HG03060 (cell line): ENCODE results near the gene ADGRG6.
"Not testable (repeated sequence)": the region's sequence is repeated elsewhere in the genome, so short reads cannot be mapped to it uniquely, and the experiment has no call there.

Source experiments
- ATAC-seq: cut with Tn5 transposase; IDR thresholded peaks from one replicate; pipeline ENCODE4 v1.9.1; 2021; ENCODE audit warnings: low read depth, moderate number of reproducible peaks; ENCODE audit not compliant: unreplicated experiment

Gene ADGRG6

GRCh38 chr6:142301651-142302391, at the start of gene ADGRG6:
ADGRG6 (plus strand) TSS chr6:142302007; CDS start chr6:142302330, 323 bp downstream.
- no peak for ATAC-seq

GRCh38 chr6:142254513-142254912, 47.3 kb upstream of the ADGRG6 start:
- ATAC-seq = no peak

- no peak for ATAC-seq
Observed at GRCh38 chr6:142255785-142256184, 46.0 kb upstream of the ADGRG6 start.

- ATAC-seq = no peak
Observed at GRCh38 chr6:142258305-142258704, 43.5 kb upstream of the ADGRG6 start.

GRCh38 chr6:142258757-142259156, 43.0 kb upstream of the ADGRG6 start:
- no peak for ATAC-seq

- ATAC-seq = no peak
Observed at GRCh38 chr6:142260748-142261147, 41.1 kb upstream of the ADGRG6 start.

GRCh38 chr6:142262231-142262630, 39.6 kb upstream of the ADGRG6 start:
- ATAC-seq = no peak

- ATAC-seq = no peak
Observed at GRCh38 chr6:142265476-142265875, 36.3 kb upstream of the ADGRG6 start.

- no peak for ATAC-seq
Observed at GRCh38 chr6:142266060-142266459, 35.7 kb upstream of the ADGRG6 start.

- no peak for ATAC-seq
Observed at GRCh38 chr6:142271476-142271875, 30.3 kb upstream of the ADGRG6 start.

GRCh38 chr6:142274656-142275055, 27.2 kb upstream of the ADGRG6 start:
- ATAC-seq = no peak

GRCh38 chr6:142275236-142276006, 26.4 kb upstream of the ADGRG6 start:
- ATAC-seq = no peak

- ATAC-seq = no peak
Observed at GRCh38 chr6:142276256-142276655, 25.6 kb upstream of the ADGRG6 start.

GRCh38 chr6:142279350-142280180, 22.2 kb upstream of the ADGRG6 start:
- ATAC-seq = no peak

- no peak for ATAC-seq
Observed at GRCh38 chr6:142280265-142280664, 21.5 kb upstream of the ADGRG6 start.

- ATAC-seq = no peak
Observed at GRCh38 chr6:142280927-142281326, 20.9 kb upstream of the ADGRG6 start.

GRCh38 chr6:142283138-142283537, 18.7 kb upstream of the ADGRG6 start:
- ATAC-seq = not testable (repeated sequence)

- ATAC-seq = no peak
Observed at GRCh38 chr6:142284419-142284818, 17.4 kb upstream of the ADGRG6 start.

GRCh38 chr6:142285235-142286087, 16.3 kb upstream of the ADGRG6 start:
- ATAC-seq = no peak

- no peak for ATAC-seq
Observed at GRCh38 chr6:142286088-142286409, 15.8 kb upstream of the ADGRG6 start.
